NCI-H2029 treated with DMSO at 0.1 percent for 48 hours (cell line): ENCODE results near the gene PUS3.

ENCODE experiments used
- DNase-seq: peaks from one replicate; lab custom pipeline; 2025; lab: John Stamatoyannopoulos, UW

PUS3 gene

DNA sequence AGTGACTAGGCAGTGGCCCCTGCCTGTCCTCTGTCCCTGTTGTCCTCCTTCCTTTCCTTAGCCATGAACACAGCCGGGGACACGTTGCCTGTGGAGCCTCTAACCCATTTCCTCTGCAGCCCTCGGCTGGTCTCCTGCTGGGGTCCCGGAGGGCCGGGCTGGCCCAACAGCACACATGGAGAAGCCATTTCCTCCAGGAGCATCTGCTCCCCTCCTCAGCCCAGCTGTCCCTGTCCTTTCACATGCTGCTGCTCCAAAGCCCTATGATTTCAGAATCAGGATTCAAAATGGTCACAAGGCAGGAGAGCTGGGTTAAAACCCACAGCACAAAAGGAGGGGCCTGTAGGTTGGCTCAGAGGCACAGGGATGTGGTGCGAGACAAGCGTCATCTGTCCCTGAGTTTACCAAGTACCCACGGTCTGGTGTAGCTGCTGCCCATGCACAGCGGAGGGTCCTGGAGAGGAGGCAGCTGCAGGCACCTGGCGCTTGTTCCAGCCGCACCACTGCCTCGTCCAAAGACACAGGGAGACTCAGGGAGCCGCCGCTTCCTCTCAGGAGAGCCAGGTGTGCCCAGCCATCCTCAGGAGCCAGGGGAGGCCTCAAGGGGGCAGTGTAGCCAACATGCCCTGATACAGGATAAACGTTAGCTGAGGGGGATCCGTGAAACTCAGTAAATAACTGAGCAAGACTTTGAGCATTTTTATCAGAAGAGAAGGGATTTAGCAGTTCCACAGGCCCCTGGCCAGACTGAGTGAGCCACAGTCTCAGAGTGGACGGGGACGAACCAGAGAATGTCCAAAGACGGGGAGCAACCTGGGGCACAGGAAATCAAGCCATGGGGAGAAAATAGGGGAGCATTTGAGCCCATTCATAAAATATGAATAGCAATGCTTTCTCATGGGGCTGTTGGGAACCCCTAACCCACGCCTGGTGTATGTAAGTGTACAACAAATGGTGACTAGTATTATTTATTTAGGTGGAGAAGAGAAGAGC, 38.9 kb upstream of the PUS3 start:
- DNase-seq: peak; percentile 40

DNA sequence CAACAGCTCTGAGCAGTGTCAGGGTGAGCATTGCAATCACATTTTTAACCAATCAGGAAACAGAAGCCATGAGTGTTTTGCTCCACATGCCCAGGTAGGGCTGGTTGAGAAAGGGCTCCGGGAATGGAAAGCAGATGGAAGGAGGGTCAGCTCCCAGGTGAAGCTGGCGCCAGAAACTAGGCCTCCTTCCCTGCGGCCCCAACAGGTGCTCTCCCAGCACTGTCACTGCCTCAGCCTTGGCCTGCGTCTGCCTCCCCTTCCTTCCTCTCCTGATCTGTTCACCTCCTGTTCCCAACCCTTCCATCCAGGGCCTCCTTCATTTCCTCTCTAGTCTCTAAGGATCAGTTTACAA, 38.2 kb upstream of the PUS3 start:
- DNase-seq: no peak

DNA sequence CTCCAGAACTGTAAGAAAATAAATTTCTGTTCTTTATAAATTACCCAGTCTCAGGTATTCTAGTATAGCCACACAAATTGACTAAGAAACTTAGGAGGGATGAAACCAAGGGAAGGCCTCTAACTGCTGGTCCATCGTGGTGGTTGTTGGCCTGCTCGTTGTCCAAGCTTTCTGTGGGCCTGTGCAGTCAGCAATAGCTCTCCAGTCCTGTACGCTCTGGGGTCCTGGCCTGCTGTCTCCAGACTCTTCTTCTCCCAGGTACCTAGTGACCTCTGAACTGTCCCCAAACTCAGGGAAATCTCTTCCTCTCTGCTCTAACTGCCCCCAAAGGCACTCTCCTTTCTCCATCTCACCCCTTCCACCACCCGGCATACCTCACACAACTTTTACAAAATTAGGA, 37.1 kb upstream of the PUS3 start:
- no peak for DNase-seq

DNA sequence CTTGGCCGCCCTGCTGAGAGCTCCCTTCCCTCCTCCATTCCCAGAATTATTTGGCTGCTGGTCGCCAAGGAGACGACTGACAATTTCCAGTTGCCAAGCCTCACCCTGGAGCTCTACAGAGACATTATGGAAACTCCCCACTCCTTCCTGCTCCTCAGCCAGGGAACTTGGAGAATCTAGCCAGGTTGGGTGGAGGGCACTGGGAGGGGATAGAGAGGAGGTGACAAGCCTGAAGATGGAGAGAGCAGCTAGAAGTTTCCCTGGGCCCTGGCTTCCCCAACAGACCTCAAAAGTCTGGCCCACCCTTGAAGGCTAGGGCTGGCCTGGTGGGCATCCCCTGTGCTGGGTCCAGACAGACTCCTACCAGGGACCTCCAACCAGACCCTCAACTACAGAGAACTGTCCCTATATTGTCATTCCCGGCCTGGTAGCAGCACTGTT, 36.1 kb upstream of the PUS3 start:
- no peak for DNase-seq

DNA sequence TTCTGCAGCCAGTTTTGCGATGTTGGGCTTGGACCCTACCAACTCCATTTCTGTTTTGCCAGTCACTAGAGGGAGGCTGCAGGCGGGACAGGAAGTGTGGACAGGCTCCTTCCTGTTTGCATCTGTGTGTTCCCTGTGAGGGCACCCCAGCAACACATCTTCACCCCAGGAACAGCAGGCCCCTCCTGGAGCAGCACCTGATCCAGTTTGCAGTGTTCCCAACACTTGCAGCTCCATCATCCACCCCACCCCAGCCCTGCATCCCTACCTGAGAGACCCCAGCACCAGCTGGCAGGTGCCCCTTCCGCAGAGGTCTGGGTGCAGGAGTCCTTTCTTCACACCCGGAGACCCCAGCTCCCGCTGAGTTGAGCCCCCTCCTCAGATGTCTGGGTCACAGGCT, 35.4 kb upstream of the PUS3 start:
- no peak for DNase-seq

GRCh38 chr11:125935618-125936199, 32.7 kb upstream of the PUS3 start:
- DNase-seq: no peak

- DNase-seq: no peak
Measured at GRCh38 chr11:125935056-125935455, 32.0 kb upstream of the PUS3 start.

DNA sequence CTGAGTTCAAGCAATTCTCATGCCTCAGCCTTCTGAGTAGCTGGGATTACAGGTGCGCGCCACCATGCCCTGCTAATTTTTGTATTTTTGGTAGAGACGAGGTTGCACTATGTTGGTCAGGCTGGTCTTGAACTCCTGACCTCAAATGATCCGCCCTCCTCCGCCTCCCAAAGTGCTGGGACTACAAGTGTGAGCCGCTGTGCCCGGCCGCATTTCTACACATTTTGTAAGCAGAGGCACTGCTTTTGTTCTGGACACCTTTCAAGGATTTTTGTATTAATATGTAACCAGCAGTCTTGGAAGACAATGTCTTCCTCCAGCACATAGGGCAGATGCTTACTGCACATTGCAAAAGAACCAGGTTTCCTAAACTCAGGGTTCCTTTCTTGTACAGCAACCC, 31.5 kb upstream of the PUS3 start:
- no peak for DNase-seq

GRCh38 chr11:125933030-125933813, 30.2 kb upstream of the PUS3 start:
- no peak for DNase-seq

DNA sequence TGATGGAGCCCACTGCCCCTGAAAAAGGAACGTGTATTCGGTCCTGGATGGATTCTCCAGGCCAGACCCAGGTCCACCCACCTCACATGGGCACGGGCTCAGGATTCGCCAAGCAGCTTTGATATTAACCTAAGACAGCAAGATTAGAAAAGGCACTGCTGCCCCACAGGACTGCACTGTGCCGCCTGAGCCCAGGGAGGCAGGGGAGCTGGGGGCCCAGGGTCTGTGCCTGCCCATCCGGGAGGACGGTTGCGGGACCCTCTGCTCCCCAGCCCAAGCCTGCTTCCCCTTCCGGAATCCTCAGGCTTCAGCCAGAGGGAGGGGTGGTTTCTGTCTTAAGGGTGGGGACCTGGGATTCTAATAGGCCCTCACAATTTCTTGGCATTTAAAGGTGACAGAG, 29.3 kb upstream of the PUS3 start:
- no peak for DNase-seq

DNA sequence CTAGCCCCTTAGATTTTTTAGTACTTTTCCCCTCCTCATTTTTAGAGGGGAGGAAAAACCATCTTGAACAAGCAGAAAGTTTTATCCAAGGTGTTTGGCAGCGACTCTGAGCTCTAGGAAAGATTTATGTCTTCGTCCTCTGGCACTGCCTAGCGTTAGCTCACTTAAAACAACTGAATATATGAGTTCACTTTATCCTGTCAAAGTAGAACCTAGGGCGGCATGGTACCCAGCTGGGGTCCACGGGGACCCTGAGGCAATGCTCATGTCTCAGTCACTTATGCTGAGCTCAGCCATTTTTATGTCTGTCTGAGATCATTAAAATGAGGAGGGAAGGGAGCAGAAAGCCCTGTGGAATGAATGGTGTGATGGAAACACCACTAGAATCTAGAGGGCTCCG, 28.7 kb upstream of the PUS3 start:
- no peak for DNase-seq

DNA sequence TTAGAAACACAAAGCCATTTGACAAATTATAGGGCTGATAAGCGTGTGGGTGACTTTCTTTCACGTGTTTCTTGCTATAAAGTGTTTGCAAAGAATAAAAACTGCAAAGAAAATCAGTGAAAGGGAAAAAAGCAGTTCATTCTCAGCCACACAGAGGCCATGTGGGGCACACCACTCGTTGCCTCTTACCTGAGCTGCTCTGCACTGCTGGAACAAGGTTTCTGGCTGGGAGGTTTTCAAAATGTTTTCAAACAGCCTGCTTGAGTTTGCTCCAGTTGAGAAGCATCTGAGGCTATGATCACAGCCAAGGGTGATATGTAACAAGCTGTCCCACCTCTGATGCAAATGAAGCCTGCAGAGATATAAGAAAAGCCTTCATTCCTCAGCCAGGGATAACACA, 28.1 kb upstream of the PUS3 start:
- DNase-seq: no peak

DNA sequence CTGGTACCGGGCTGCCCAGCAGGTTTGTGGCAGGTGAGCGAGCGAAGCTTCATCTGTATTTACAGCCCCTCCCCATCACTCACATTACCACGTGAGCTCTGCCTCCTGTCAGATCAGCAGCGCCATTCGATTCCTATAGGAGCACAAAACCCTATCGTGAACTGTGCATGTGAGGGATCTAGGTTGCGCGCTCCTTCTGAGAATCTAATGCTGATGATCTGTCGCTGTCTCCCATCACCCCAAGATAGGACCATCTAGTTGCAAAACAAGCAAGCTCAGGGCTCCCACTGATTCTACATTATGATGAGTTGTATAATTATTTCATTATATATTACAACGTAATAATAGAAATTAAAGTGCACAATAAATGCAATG, 27.1 kb upstream of the PUS3 start:
- no peak for DNase-seq

DNA sequence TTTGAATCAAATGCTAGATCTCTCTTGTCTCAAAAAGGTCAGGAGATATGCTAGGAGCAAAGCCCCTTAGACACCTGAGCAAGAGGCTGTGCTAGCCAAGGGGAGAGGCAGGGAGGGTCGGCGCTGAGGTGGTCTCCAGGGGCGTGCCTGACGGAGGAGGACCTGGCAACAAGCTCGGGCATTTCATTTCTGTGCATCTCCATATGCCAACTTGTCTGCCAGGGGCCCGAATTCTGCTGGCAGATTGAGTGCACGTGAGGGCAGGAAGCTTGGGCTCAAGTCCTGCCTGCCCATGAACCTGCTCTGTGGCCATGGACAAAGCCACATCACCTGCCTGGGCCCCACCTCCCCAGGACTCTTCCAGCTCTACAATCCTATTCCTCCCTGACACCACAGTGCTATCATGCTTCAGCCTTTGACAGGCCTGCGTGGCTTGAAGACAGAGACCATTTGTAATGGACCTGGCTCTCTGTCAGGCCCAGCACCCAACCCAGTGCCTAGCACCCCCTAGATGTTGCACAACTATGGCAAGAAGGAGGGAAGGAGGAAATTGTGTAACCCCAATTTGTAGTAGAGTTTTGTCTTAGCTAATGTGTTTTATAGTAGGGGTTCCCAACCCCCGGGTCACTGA, 26.6 kb upstream of the PUS3 start:
- DNase-seq: no peak

DNA sequence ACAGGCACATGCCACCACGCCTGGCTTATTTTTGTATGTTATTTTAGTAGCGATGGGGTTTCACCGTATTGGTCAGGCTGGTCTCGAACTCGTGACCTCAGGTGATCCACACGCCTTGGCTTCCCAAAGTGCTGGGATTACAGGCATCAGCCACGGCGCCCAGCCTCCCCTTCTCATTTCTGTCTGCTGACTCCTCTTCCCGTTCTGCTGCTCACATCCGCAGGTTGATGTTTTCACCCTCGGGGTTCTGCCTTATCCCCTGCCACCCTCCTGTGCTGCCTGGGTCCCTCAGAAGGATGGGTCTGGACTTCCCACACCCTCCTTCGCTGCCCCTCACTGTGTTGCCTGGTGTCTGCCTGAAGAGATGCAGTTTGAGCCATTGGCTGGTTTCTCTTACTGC, 23.7 kb upstream of the PUS3 start:
- DNase-seq: no peak

- no peak for DNase-seq
Measured at GRCh38 chr11:125925804-125926203, 22.8 kb upstream of the PUS3 start.

DNA sequence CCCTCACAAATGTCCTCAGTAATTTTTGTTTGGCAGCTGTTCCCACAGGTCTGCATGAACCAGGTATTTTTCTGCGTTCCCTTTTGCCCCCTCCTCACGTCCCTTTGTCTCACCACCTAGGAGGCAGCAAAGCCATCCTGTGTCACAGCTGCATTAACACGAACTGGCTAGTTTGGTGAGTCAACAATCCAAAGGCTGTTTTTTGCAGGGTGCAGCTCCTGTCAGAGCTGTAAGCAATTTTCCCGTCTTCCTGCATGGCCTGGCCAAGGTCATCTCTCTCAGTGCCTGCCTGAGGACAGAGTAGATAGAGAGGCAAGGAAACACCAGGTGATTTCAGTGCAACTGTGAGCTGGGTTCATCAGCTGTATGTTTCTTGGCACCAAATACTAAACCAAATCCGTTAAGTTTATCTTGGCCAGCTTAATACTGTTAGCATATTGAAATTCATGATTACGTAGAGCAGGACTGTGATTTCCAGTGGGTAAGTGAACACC, 22.3 kb upstream of the PUS3 start:
- DNase-seq: peak; percentile 30

GRCh38 chr11:125924384-125925007, 21.5 kb upstream of the PUS3 start:
- DNase-seq: no peak

DNA sequence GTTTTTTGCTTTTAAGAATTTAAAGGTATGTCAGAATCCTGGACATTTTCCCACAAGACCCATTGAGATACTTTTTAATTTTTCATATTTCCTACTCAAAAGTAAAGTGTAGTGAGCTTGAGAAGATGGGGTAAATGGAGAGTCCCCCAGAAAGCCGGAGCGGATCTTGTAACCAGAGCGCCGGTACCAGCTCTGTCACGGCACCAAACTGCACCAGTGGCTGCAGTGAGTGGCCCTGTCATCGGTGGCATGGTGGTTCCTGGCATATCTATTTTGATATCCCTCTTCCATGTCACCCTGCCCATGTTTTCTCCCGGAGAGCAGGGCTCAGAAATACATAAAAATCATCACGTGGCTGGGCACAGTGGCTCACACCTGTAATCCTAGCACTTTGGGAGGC, 20.6 kb upstream of the PUS3 start:
- no peak for DNase-seq

- peak; percentile 56 for DNase-seq
Measured at GRCh38 chr11:125923012-125923579, 20.1 kb upstream of the PUS3 start.

DNA sequence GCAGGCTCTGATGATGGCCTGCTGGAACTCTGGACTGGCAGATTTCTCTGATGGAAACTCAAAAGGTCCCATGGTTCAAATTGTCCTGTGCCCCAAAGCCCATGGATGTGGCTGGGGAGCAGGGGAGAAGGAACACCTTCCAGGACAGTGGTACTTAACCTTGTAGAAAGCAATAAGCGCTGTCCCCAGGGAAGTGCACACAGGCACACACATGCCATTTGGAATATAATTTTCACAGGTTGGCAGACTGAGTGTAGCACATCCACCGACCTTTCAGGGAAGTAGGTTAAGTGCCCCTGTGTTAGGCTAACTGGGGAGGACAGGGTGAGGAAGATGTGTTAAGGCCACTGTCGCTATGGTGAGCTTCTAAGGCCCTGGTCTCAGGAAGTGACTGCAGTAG, 19.1 kb upstream of the PUS3 start:
- no peak for DNase-seq
